PC-3 (cell line): Measurements from ENCODE around the gene HMGCLL1. TPM values are rescaled to one million over a fixed set of nuclear protein-coding genes. Genes with fewer than 3 reads are reported as not detected.

Source experiments
- ATAC-seq: fragments of 200-7000 bp; cut with Tn5 transposase; 2 replicates; pipeline ENCODE4 v1.9.1; 2020; ENCODE audit warnings: mild to moderate bottlenecking, moderate library complexity
- Bru-seq: library from RNA; stranded (reverse); fragments of 400-500 nt; gene quantifications from one replicate; lab custom pipeline; 2021; lab: Mats Ljungman, UMichigan
- BruChase-seq, 2 experiments: library from RNA; stranded (reverse); fragments of 400-500 nt; gene quantifications; one replicate each; lab custom pipeline; 2021; lab: Mats Ljungman, UMichigan
- BruUV-seq: library from RNA; stranded (reverse); fragments of 400-500 nt; replicated peaks from 2 replicates; lab custom pipeline; 2021; lab: Mats Ljungman, UMichigan
- CTCF ChIA-PET: fragments of 300-600 bp; sonication (Branson Sonifier 250); formaldehyde crosslinking; loops from one replicate; lab custom pipeline; 2022; ENCODE audit warnings: antibody characterized with exemption; lab: Charles Lee
- POLR2A ChIA-PET: fragments of 300-600 bp; sonication (Branson Sonifier 250); formaldehyde crosslinking; loops from one replicate; lab custom pipeline; 2022; ENCODE audit warnings: antibody characterized with exemption; ENCODE audit not compliant: unreplicated experiment; lab: Charles Lee
- DNase-seq: peaks from one replicate; pipeline ENCODE4 v3.0.0-alpha.2; 2015
- H2AFZ ChIP-seq: fragments of 300-600 bp; sonication (generic); 2 replicates; pipeline ENCODE4 v1.6.0; 2016; ENCODE audit warnings: antibody characterized with exemption, low read length
- H3F3A ChIP-seq: fragments of 300-600 bp; sonication (generic); one replicate; pipeline ENCODE4 v1.6.0; 2017; ENCODE audit warnings: antibody characterized with exemption, low read length, control low read depth, mild to moderate bottlenecking; ENCODE audit not compliant: unreplicated experiment
- H3K27ac ChIP-seq: fragments of 300-600 bp; sonication (generic); 2 replicates; pipeline ENCODE4 v1.5.1; 2016; ENCODE audit warnings: mild to moderate bottlenecking, low read length
- H3K27me3 ChIP-seq: fragments of 300-600 bp; sonication (generic); 2 replicates; pipeline ENCODE4 v1.6.1; 2016; ENCODE audit warnings: low read length, mixed read lengths
- H3K36me3 ChIP-seq: fragments of 300-600 bp; sonication (generic); 2 replicates; pipeline ENCODE4 v1.6.1; 2016; ENCODE audit warnings: low read depth, mixed run types, low read length, mixed read lengths
- H3K4me1 ChIP-seq: fragments of 300-600 bp; sonication (generic); 2 replicates; pipeline ENCODE4 v1.5.1; 2016; ENCODE audit warnings: low read length; ENCODE audit not compliant: insufficient read depth
- H3K4me2 ChIP-seq: fragments of 300-600 bp; sonication (generic); 2 replicates; pipeline ENCODE4 v1.6.0; 2016; ENCODE audit warnings: low read length
- H3K4me3 ChIP-seq: fragments of 300-600 bp; sonication (generic); 2 replicates; pipeline ENCODE4 v1.5.1; 2016; ENCODE audit warnings: mild to moderate bottlenecking, low read length, mixed read lengths
- H3K79me2 ChIP-seq: fragments of 300-600 bp; sonication (generic); 2 replicates; pipeline ENCODE4 v1.6.1; 2017; ENCODE audit warnings: low read length, mixed read lengths
- H3K9ac ChIP-seq: fragments of 300-600 bp; sonication (generic); 2 replicates; pipeline ENCODE4 v1.6.0; 2016; ENCODE audit warnings: mild to moderate bottlenecking, low read length
- H3K9me2 ChIP-seq: fragments of 300-600 bp; sonication (generic); replicated peaks from 2 replicates; pipeline ENCODE4 v1.6.1; 2016; ENCODE audit warnings: mixed run types, low read length, mixed read lengths
- H3K9me3 ChIP-seq: fragments of 300-600 bp; sonication (generic); 2 replicates; pipeline ENCODE4 v1.6.1; 2016; ENCODE audit warnings: low read length, mixed read lengths
- H4K20me1 ChIP-seq: fragments of 300-600 bp; sonication (generic); 2 replicates; pipeline ENCODE4 v1.6.1; 2016; ENCODE audit warnings: low read length, mixed read lengths
- EZH2 ChIP-seq: fragments of 300-600 bp; sonication (generic); IDR thresholded peaks from one replicate; pipeline ENCODE4 v1.6.1; 2017; ENCODE audit warnings: antibody characterized with exemption, mild to moderate bottlenecking, low read length; ENCODE audit not compliant: unreplicated experiment
- EZH2phosphoT487 ChIP-seq: fragments of 300-600 bp; sonication (generic); IDR thresholded peaks from 2 replicates; pipeline ENCODE4 v1.6.1; 2018; ENCODE audit warnings: mild to moderate bottlenecking, antibody characterized with exemption, low read length, borderline replicate concordance
- intact Hi-C: fragments of 100-400 bp; cut with micrococcal nuclease; formaldehyde crosslinking; loops from 2 replicates; pipeline ENCODE4 v1.9.0; 2023
- long read RNA-seq: library from polyadenylated mRNA; unstranded; transcript quantifications from one replicate; pipeline ENCODE4 v2.0.0, GENCODE V29; 2021; ENCODE audit not compliant: unreplicated experiment
- total RNA-seq: library from RNA; depleted of rRNA; stranded (reverse); fragments of >200 nt; gene quantifications from 2 replicates; pipeline ENCODE4 v1.2.3, GENCODE V29; 2014; rRNA removed
- TF ChIP-seq, protein P1 (sequence below): fragments of 300-600 bp; sonication (generic); conservative IDR thresholded peaks from 2 replicates; pipeline ENCODE4 v1.5.1; 2017; ENCODE audit warnings: antibody characterized with exemption, low read depth, mild to moderate bottlenecking, low read length

HMGCLL1 gene
- total RNA-seq (not detected in 2 replicates), Bru-seq, nascent RNA (percentile 19 among the genes with signal in this experiment), BruChase-seq, experiment 1, labeled RNA remaining after a 6-hour chase (percentile 14 among the genes with signal in this experiment), BruChase-seq, experiment 2, labeled RNA remaining after a 2-hour chase (percentile 19 among the genes with signal in this experiment)
- long read RNA-seq = 0 reads

DNA sequence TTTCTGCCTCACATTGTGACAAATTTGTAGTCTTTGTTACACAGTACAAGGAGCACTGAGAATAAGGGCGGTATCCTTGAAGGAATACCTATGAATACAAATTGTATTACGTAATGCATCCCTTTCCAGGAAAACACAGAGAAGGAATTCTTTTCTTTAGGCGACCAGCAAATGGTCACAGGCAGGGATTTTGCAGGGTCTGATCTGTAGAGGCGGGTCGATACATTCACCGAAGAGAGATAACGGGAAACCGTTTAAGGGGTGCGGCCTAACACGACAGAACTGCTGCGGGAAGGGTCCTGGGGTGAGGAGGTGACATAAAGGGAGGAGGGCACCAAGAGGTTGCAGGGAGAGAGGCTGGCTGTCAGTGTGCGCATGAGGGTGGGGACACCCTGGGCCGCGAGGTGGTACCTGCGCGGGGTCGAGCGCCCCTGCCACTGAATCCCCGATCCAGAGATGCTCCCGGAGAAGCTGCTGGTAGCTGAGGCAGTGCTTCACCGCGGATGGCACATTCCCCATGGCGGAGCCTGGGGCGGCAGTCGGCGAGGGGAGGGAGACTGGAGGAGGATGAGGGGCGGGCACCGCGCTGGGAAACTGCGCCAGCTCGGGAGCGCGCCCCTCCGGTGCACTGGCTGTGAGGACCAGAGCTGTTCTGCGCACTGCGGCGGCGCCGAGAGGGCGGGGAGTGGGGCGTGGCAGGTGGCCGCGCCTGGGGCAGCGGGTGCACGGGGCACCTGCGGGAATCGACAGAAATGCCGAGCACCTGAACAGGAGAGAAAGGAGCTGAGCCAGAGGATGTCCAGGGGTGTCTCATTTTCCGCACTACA, at the start of gene HMGCLL1:
Gene HMGCLL1, minus strand, starts transcription at position 656 of the 827 bp plus-strand sequence. Its CDS starts 137 bp downstream, at position 519.
- peak; percentile 17 for DNase-seq
- BruUV-seq = no TSS peak
- Histone ChIP-seq H2AFZ (peak within 1 kb of the TSS; percentile 68), H4K20me1 (no peaks in the 10 kb centered on the region), H3K36me3 (no peaks in the 10 kb centered on the region), H3K27ac (no peak within 1 kb of the TSS), H3K9me3 (no peaks in the 10 kb centered on the region), H3F3A (no peaks in the 10 kb centered on the region), H3K9me2 (no peaks in the 10 kb centered on the region), H3K9ac (no peak within 1 kb of the TSS), H3K79me2 (no peaks in the 10 kb centered on the region), H3K27me3 (peaks cover 4% of the 10 kb centered on the region; the same call in 1 of the 2 replicates), H3K4me3 (peak within 1 kb of the TSS; percentile 61), H3K4me2 (peak within 1 kb of the TSS; percentile 75), H3K4me1 (no peaks in the 10 kb centered on the region)
- no peak for TF ChIP-seq EZH2
- no peak for TF ChIP-seq EZH2phosphoT487
- TF ChIP-seq, protein P1, sequence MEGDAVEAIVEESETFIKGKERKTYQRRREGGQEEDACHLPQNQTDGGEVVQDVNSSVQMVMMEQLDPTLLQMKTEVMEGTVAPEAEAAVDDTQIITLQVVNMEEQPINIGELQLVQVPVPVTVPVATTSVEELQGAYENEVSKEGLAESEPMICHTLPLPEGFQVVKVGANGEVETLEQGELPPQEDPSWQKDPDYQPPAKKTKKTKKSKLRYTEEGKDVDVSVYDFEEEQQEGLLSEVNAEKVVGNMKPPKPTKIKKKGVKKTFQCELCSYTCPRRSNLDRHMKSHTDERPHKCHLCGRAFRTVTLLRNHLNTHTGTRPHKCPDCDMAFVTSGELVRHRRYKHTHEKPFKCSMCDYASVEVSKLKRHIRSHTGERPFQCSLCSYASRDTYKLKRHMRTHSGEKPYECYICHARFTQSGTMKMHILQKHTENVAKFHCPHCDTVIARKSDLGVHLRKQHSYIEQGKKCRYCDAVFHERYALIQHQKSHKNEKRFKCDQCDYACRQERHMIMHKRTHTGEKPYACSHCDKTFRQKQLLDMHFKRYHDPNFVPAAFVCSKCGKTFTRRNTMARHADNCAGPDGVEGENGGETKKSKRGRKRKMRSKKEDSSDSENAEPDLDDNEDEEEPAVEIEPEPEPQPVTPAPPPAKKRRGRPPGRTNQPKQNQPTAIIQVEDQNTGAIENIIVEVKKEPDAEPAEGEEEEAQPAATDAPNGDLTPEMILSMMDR = no peak
- POLR2A ChIA-PET = no interaction called here
- intact Hi-C loops = no loop called here
- CTCF ChIA-PET = no interaction called here
- ATAC-seq = peak; percentile 90

DNA sequence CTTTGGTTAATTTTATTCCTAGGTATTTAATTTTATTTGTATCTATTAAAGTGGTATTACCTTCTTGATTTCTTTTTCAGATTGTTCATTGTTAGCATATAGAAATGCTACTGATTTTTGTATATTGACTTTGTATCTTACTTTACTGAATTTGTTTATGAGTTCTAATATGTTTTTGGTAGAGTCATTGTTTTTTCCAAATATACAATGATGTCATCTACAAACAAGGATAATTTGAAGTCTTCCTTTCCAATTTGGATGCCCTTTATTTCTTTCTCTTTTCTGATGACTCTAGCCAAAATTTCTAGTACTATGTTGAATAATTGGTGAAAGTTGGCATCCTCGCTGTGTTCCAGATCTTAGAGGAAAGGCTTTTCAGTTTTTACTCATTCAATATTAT, 43.0 kb upstream of the HMGCLL1 start:
- no peak for ATAC-seq

More for the DNA sequence above, 43.0 kb upstream of the HMGCLL1 start:
- Histone ChIP-seq H4K20me1 (no peaks in the 10 kb centered on the region), H3K27ac (no peak overlapping the region), H2AFZ (no peak overlapping the region), H3K27me3 (no peaks in the 10 kb centered on the region), H3K4me3 (no peak overlapping the region), H3K4me1 (no peaks in the 10 kb centered on the region), H3K79me2 (no peaks in the 10 kb centered on the region), H3K36me3 (no peaks in the 10 kb centered on the region), H3K9me3 (no peaks in the 10 kb centered on the region), H3F3A (no peaks in the 10 kb centered on the region), H3K9me2 (no peaks in the 10 kb centered on the region), H3K9ac (no peak overlapping the region), H3K4me2 (no peak overlapping the region)
- CTCF ChIA-PET = no interaction called here
- intact Hi-C loops = no loop called here
- no peak for DNase-seq
- TF ChIP-seq EZH2phosphoT487 (no peak), EZH2 (no peak)
- TF ChIP-seq, protein P1 = no peak
- POLR2A ChIA-PET = no interaction called here
- no TSS peak for BruUV-seq
